ENCODE measurements around the gene KSR2. TPM values are rescaled to one million over a fixed set of nuclear protein-coding genes. Genes with fewer than 3 reads are reported as not detected.

Gene KSR2
- total and polyA plus RNA-seq, 4 experiments from 2014 or later: 0.03 to 0.09 (median 0.06) TPM; not detected in 1

GRCh38 chr12:117607778-117608177, 361.0 kb downstream of the KSR2 start:
- Histone ChIP-seq H3K27me3 (ENCODE audit: insufficient read depth, low read length) (no peaks in the 10 kb centered on the region), H3K9me3 (ENCODE audit: control insufficient read depth in 1 of 2, low read length in 2 of 2) (no peaks in the 10 kb centered on the region), H3K4me1 (ENCODE audit: insufficient read depth, low read length) (no peaks in the 10 kb centered on the region), H3K27ac (ENCODE audit: low read depth, low read length) (no peak overlapping the region), H3K4me3 (ENCODE audit: low read length in 2 of 2) (no peak overlapping the region), H3K36me3 (ENCODE audit: insufficient read depth, low read length) (no peaks in the 10 kb centered on the region)
- intact Hi-C loops (cut with micrococcal nuclease): no loop called here
- H3K4me1 Mint-ChIP-seq: no peaks in the 10 kb centered on the region
- H3K9me3 Mint-ChIP-seq: peaks cover 0 to 7% (median 2%) of the 10 kb centered on the region in 8 donors
- CTCF ChIA-PET (ENCODE audit: partially characterized antibody): interaction anchor here (1.4 kb wide), 1 partner anchor 19 kb away, joined by 3 read pairs; no protein-coding TSS in a partner anchor
- no peaks in the 10 kb centered on the region for H3K36me3 Mint-ChIP-seq
- H3K27me3 Mint-ChIP-seq: no peaks in the 10 kb centered on the region
- DNase-seq: no peak
- H3K27ac Mint-ChIP-seq: no peak overlapping the region
- H3K4me3 Mint-ChIP-seq: no peak overlapping the region
- POLR2A ChIA-PET (ENCODE audit: partially characterized antibody): no interaction called here

DNA sequence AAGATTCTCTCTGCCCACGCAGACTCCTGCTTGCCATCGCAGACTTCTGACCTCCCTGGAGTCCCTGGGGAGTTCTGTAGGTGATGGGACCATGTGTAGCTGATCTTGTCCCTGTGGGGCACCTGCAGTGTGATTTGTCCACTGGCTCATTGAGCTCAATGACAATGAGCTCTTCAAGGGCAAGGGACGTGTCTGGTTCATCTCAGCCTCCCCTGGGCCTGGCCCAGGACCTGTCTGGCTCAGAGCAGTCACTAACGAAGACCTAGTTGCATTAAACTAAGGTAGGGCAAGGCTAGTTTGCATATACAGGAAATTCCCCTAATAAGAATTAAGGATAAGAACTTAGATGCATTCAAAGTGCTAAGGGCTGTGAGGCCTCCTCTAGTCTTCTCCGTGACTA, 361.8 kb downstream of the KSR2 start:
- intact Hi-C loops (cut with micrococcal nuclease): no loop called here
- peaks cover 0 to 9% (median 2%) of the 10 kb centered on the region in 8 donors for H3K9me3 Mint-ChIP-seq
- H3K27me3 Mint-ChIP-seq: no peaks in the 10 kb centered on the region
- H3K4me1 ChIP-seq (ENCODE audit: insufficient read depth, low read length): no peaks in the 10 kb centered on the region
- H3K27ac Mint-ChIP-seq: no peak overlapping the region
- no peaks in the 10 kb centered on the region for H3K9me3 ChIP-seq (ENCODE audit: control insufficient read depth in 1 of 2, low read length in 2 of 2)
- no peak overlapping the region for H3K4me3 ChIP-seq (ENCODE audit: low read length in 2 of 2)
- H3K36me3 ChIP-seq (ENCODE audit: insufficient read depth, low read length): no peaks in the 10 kb centered on the region
- no peak overlapping the region for H3K27ac ChIP-seq (ENCODE audit: low read depth, low read length)
- H3K4me3 Mint-ChIP-seq: no peak overlapping the region
- H3K4me1 Mint-ChIP-seq: no peaks in the 10 kb centered on the region
- ChIA-PET POLR2A (ENCODE audit: partially characterized antibody) (no interaction called here), CTCF (ENCODE audit: partially characterized antibody) (no interaction called here)
- H3K27me3 ChIP-seq (ENCODE audit: insufficient read depth, low read length): no peaks in the 10 kb centered on the region
- DNase-seq: no peak
- H3K36me3 Mint-ChIP-seq: no peaks in the 10 kb centered on the region

DNA sequence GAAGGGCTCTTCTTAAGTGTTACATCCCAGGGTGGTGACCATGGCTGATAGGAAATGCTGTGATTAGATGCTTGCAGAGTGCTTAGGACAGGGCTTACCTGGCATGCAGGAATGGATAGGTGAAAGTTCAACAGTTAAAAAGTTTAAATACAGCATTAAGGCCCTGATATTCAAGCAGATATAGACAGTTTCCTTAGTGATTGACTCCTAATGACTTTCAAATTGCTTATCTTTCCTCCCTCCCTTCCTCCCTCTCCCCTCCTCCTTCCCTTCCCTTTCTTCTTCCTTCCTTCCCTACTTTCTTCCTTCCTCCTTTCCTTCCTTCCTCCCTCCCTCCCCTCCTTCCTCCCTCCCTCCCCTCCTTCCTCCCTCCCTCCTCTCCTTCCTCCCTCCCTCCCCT, 362.8 kb downstream of the KSR2 start:
- Mint-ChIP-seq H3K36me3 (no peaks in the 10 kb centered on the region), H3K4me1 (no peaks in the 10 kb centered on the region), H3K4me3 (no peak overlapping the region), H3K9me3 (peaks cover 0 to 9% (median under 1%) of the 10 kb centered on the region in 8 donors), H3K27ac (no peak overlapping the region), H3K27me3 (no peaks in the 10 kb centered on the region)
- intact Hi-C loops (cut with micrococcal nuclease): no loop called here
- Histone ChIP-seq H3K4me3 (ENCODE audit: low read length in 2 of 2) (no peak overlapping the region), H3K9me3 (ENCODE audit: control insufficient read depth in 1 of 2, low read length in 2 of 2) (no peaks in the 10 kb centered on the region), H3K27me3 (ENCODE audit: insufficient read depth, low read length) (no peaks in the 10 kb centered on the region), H3K4me1 (ENCODE audit: insufficient read depth, low read length) (no peaks in the 10 kb centered on the region), H3K36me3 (ENCODE audit: insufficient read depth, low read length) (no peaks in the 10 kb centered on the region), H3K27ac (ENCODE audit: low read depth, low read length) (no peak overlapping the region)
- ChIA-PET CTCF (ENCODE audit: partially characterized antibody) (no interaction called here), POLR2A (ENCODE audit: partially characterized antibody) (no interaction called here)
- no peak for DNase-seq

GRCh38 chr12:117603316-117604113, 365.3 kb downstream of the KSR2 start:
- no peak overlapping the region for H3K4me3 Mint-ChIP-seq
- no peaks in the 10 kb centered on the region for H3K4me1 Mint-ChIP-seq
- ChIA-PET POLR2A (ENCODE audit: partially characterized antibody) (no interaction called here), CTCF (ENCODE audit: partially characterized antibody) (no interaction called here)
- Histone ChIP-seq H3K27ac (ENCODE audit: low read depth, low read length) (no peak overlapping the region), H3K9me3 (ENCODE audit: control insufficient read depth in 1 of 2, low read length in 2 of 2) (no peaks in the 10 kb centered on the region), H3K4me1 (ENCODE audit: insufficient read depth, low read length) (no peaks in the 10 kb centered on the region), H3K4me3 (ENCODE audit: low read length in 2 of 2) (no peak overlapping the region), H3K36me3 (ENCODE audit: insufficient read depth, low read length) (no peaks in the 10 kb centered on the region), H3K27me3 (ENCODE audit: insufficient read depth, low read length) (no peaks in the 10 kb centered on the region)
- H3K9me3 Mint-ChIP-seq: peaks cover 0 to 6% (median under 1%) of the 10 kb centered on the region in 8 donors
- no peaks in the 10 kb centered on the region for H3K36me3 Mint-ChIP-seq
- H3K27ac Mint-ChIP-seq: no peak overlapping the region
- DNase-seq: no peak
- no peaks in the 10 kb centered on the region for H3K27me3 Mint-ChIP-seq
- intact Hi-C loops (cut with micrococcal nuclease): no loop called here

DNA sequence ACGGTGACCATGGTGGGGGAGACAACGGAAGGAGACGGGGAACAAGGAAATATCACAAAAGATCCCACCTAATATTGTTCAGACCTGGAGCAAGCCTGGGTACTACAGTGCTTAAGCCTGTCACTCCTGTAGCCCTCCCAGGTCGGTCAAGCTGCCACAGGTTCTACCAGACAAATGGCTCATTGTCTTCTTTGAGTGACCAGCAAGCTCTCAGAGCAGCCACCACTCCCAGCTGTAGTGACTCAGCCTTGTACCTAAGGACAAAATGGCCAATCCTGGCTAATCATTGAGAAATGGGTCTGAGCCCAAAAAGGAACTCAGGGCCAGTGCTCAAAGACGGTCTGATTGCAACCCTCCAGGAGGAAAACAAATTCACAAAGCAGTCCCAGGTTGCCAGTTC, 368.9 kb downstream of the KSR2 start:
- no peaks in the 10 kb centered on the region for H3K36me3 Mint-ChIP-seq
- H3K9me3 Mint-ChIP-seq: peaks cover 0 to 5% (median 0%) of the 10 kb centered on the region in 8 donors
- Histone ChIP-seq H3K36me3 (ENCODE audit: insufficient read depth, low read length) (no peaks in the 10 kb centered on the region), H3K27me3 (ENCODE audit: insufficient read depth, low read length) (no peaks in the 10 kb centered on the region), H3K4me3 (ENCODE audit: low read length in 2 of 2) (no peak overlapping the region), H3K4me1 (ENCODE audit: insufficient read depth, low read length) (no peaks in the 10 kb centered on the region), H3K27ac (ENCODE audit: low read depth, low read length) (no peak overlapping the region), H3K9me3 (ENCODE audit: control insufficient read depth in 1 of 2, low read length in 2 of 2) (no peaks in the 10 kb centered on the region)
- CTCF ChIA-PET (ENCODE audit: partially characterized antibody): no interaction called here
- no peak overlapping the region for H3K4me3 Mint-ChIP-seq
- intact Hi-C loops (cut with micrococcal nuclease): no loop called here
- H3K27me3 Mint-ChIP-seq: no peaks in the 10 kb centered on the region
- H3K27ac Mint-ChIP-seq: no peak overlapping the region
- DNase-seq: no peak
- POLR2A ChIA-PET (ENCODE audit: partially characterized antibody): no interaction called here
- H3K4me1 Mint-ChIP-seq: no peaks in the 10 kb centered on the region

GRCh38 chr12:117596968-117597367, 371.8 kb downstream of the KSR2 start:
- Mint-ChIP-seq H3K36me3 (no peaks in the 10 kb centered on the region), H3K4me3 (no peak overlapping the region), H3K4me1 (no peaks in the 10 kb centered on the region), H3K27me3 (no peaks in the 10 kb centered on the region), H3K9me3 (peaks cover 0 to 8% (median 3%) of the 10 kb centered on the region in 8 donors), H3K27ac (no peak overlapping the region)
- H3K36me3 ChIP-seq (ENCODE audit: insufficient read depth, low read length): no peaks in the 10 kb centered on the region
- H3K4me3 ChIP-seq (ENCODE audit: low read length in 2 of 2): no peak overlapping the region
- H3K9me3 ChIP-seq (ENCODE audit: control insufficient read depth in 1 of 2, low read length in 2 of 2): no peaks in the 10 kb centered on the region
- no peaks in the 10 kb centered on the region for H3K4me1 ChIP-seq (ENCODE audit: insufficient read depth, low read length)
- DNase-seq: no peak
- CTCF ChIA-PET (ENCODE audit: partially characterized antibody): interaction anchor here (1.4 kb wide), 1 partner anchor 9 kb away, joined by 3 read pairs; no protein-coding TSS in a partner anchor
- H3K27me3 ChIP-seq (ENCODE audit: insufficient read depth, low read length): no peaks in the 10 kb centered on the region
- no peak overlapping the region for H3K27ac ChIP-seq (ENCODE audit: low read depth, low read length)
- intact Hi-C loops (cut with micrococcal nuclease): no loop called here
- POLR2A ChIA-PET (ENCODE audit: partially characterized antibody): no interaction called here

GRCh38 chr12:117595751-117596150, 373.0 kb downstream of the KSR2 start:
- no peaks in the 10 kb centered on the region for H3K4me1 ChIP-seq (ENCODE audit: insufficient read depth, low read length)
- no peak overlapping the region for H3K4me3 ChIP-seq (ENCODE audit: low read length in 2 of 2)
- DNase-seq: no peak
- H3K9me3 ChIP-seq (ENCODE audit: control insufficient read depth in 1 of 2, low read length in 2 of 2): no peaks in the 10 kb centered on the region
- H3K9me3 Mint-ChIP-seq: peaks cover 0 to 13% (median 7%) of the 10 kb centered on the region in 8 donors
- intact Hi-C loops (cut with micrococcal nuclease): no loop called here
- H3K27ac ChIP-seq (ENCODE audit: low read depth, low read length): no peak overlapping the region
- H3K4me3 Mint-ChIP-seq: no peak overlapping the region
- no peaks in the 10 kb centered on the region for H3K36me3 ChIP-seq (ENCODE audit: insufficient read depth, low read length)
- CTCF ChIA-PET (ENCODE audit: partially characterized antibody): no interaction called here
- H3K27ac Mint-ChIP-seq: no peak overlapping the region
- POLR2A ChIA-PET (ENCODE audit: partially characterized antibody): no interaction called here
- H3K27me3 ChIP-seq (ENCODE audit: insufficient read depth, low read length): no peaks in the 10 kb centered on the region
- H3K36me3 Mint-ChIP-seq: no peaks in the 10 kb centered on the region
- H3K27me3 Mint-ChIP-seq: no peaks in the 10 kb centered on the region
- H3K4me1 Mint-ChIP-seq: no peaks in the 10 kb centered on the region

Measured in CD4-positive, alpha-beta memory T cell (primary cell).